HepG2 (cell line): ENCODE data around the gene PTGDR2. TPM values are rescaled to one million over a fixed set of nuclear protein-coding genes. Genes with fewer than 3 reads are reported as not detected.

ENCODE experiments used
- GABPA ChIP-seq, 2 experiments: IDR thresholded peaks; 2 replicates each; pipeline ENCODE4 v1.6.1; 2011 to 2016; ENCODE audit warnings: low read depth in 2 of 2, low read length in 1 of 2, missing biosample characterization in 1 of 2, missing genetic modification characterization in 1 of 2
- HDAC6 ChIP-seq: fragments of 200-600 bp; sonication (generic); IDR thresholded peaks from 2 replicates; pipeline ENCODE4 v1.7.0; 2017; ENCODE audit warnings: mild to moderate bottlenecking, antibody characterized with exemption, low read length, low read depth
- KLF6 ChIP-seq: IDR thresholded peaks from 2 replicates; pipeline ENCODE4 v1.8.0; 2016; ENCODE audit warnings: missing biosample characterization, missing genetic modification reagents
- LCORL ChIP-seq, 2 experiments: fragments of 450-650 bp in 1 of 2; sonication (generic) in 1 of 2; formaldehyde crosslinking in 1 of 2; IDR thresholded peaks; 2 replicates each; pipeline versions ENCODE4 v1.5.0 to v1.6.1; 2017 to 2020; ENCODE audit warnings: antibody characterized with exemption in 1 of 2, missing genetic modification reagents in 1 of 2
- RARA ChIP-seq: IDR thresholded peaks from 2 replicates; pipeline ENCODE4 v1.6.1; 2016; ENCODE audit warnings: missing genetic modification reagents, missing compliant biosample characterization
- SIX4 ChIP-seq: sonication (generic); formaldehyde crosslinking; IDR thresholded peaks from 2 replicates; pipeline ENCODE4 v1.4.0; 2020; ENCODE audit warnings: missing genetic modification reagents
- SMC3 ChIP-seq: IDR thresholded peaks from 2 replicates; pipeline ENCODE4 v1.6.1; 2011; ENCODE audit warnings: low read length, improper control_type of control experiment
- ZNF232 ChIP-seq: sonication (generic); formaldehyde crosslinking; IDR thresholded peaks from 2 replicates; pipeline ENCODE4 v1.4.0; 2020; ENCODE audit warnings: missing genetic modification reagents, borderline replicate concordance
- ZNF382 ChIP-seq: sonication (generic); formaldehyde crosslinking; IDR thresholded peaks from 2 replicates; pipeline ENCODE4 v1.5.0; 2020; ENCODE audit warnings: missing genetic modification reagents, mild to moderate bottlenecking, borderline replicate concordance
- ZNF501 ChIP-seq: sonication (generic); formaldehyde crosslinking; IDR thresholded peaks from 2 replicates; pipeline ENCODE4 v1.5.1; 2020; ENCODE audit warnings: mild to moderate bottlenecking, moderate library complexity, missing genetic modification reagents
- ZNF567 ChIP-seq: sonication (generic); formaldehyde crosslinking; IDR thresholded peaks from 2 replicates; pipeline ENCODE4 v1.8.1; 2023; ENCODE audit warnings: mild to moderate bottlenecking, missing genetic modification reagents, borderline replicate concordance
- ZNF572 ChIP-seq: sonication (generic); formaldehyde crosslinking; IDR thresholded peaks from 2 replicates; pipeline ENCODE4 v1.5.1; 2020; ENCODE audit warnings: mild to moderate bottlenecking, missing genetic modification reagents
- ZNF749 ChIP-seq: sonication (generic); formaldehyde crosslinking; IDR thresholded peaks from 2 replicates; pipeline ENCODE4 v1.8.0; 2022; ENCODE audit warnings: mild to moderate bottlenecking, missing genetic modification reagents, moderate library complexity, borderline replicate concordance
- polyA plus RNA-seq, 8 experiments: library from polyadenylated mRNA; depleted of rRNA in 3 of 8; stranded (reverse) in 7 of 8; unstranded in 1 of 8; fragments of >200 nt; fragmentation: Illumina TruSeq in 4 of 8; extraction: Trizol in 4 of 8; gene quantifications; 2 replicates each; pipeline versions ENCODE4 v1.2.1 to v1.2.3, GENCODE V29; 2011 to 2016; ENCODE audit warnings: low read depth in 4 of 8, missing spikeins in 1 of 8, mixed read lengths in 1 of 8; ENCODE audit not compliant: insufficient read depth in 1 of 8
- total RNA-seq, 5 experiments: library from RNA; depleted of rRNA; stranded (reverse); fragments of >200 nt; fragmentation: Illumina TruSeq; extraction: Trizol; gene quantifications; 2 replicates each; pipeline ENCODE4 v1.2.3, GENCODE V29; 2016; ENCODE audit warnings: low read depth in 1 of 5
- TF ChIP-seq, protein P1 (sequence below): sonication (generic); formaldehyde crosslinking; IDR thresholded peaks from 2 replicates; pipeline ENCODE4 v1.5.0; 2020; ENCODE audit warnings: mild to moderate bottlenecking, missing genetic modification reagents, borderline replicate concordance
- TF ChIP-seq, protein P2 (sequence below): sonication (generic); IDR thresholded peaks from 2 replicates; pipeline ENCODE4 v1.6.1; 2016; ENCODE audit warnings: low read depth, borderline replicate concordance
- TF ChIP-seq, protein P3 (sequence below): IDR thresholded peaks from 2 replicates; pipeline ENCODE4 v1.6.1; 2016; ENCODE audit warnings: mild to moderate bottlenecking, missing biosample characterization, missing genetic modification reagents
- TF ChIP-seq, protein P4 (sequence below): sonication (generic); formaldehyde crosslinking; IDR thresholded peaks from 2 replicates; pipeline ENCODE4 v1.8.1; 2023; ENCODE audit warnings: mild to moderate bottlenecking, missing genetic modification reagents

PTGDR2 gene
- total and polyA plus RNA-seq, 2 of the 13 experiments (the other 11 are each of a cell fraction or from before 2014, with no cell fraction given) = 1.9 to 2.5 TPM

DNA sequence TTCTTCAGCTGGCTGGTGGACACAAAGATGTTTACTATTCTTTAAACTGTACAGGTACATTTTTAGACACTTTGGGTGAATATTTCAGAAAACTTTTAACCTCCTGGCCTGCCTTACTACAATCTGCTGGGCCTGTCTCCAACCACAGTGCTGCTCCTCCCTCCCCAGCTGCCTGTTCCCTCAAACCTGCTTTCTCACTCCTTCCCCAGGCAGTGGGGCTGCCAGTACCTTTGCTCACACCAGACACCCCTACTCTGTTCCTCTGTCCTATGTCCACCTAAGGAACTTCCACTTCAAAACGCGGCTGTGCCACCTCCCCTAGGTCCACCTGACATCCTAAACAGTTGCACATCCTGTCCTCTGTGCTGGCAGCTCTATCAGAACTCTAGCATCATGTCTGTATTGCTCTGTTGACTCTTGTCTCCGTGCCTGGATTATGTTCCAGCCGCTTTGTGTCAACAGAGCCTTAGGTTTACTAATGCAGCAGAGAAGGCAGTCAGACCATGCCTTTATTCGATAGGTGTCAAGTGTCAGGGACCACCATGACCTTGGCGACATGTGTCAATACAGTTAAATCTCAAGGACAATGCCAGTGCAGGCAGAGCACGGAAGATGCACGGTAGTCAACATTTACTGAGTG lies 25.0 kb upstream of the PTGDR2 start (continued):
- TF ChIP-seq RARA (CRISPR knock-in tag) (peak; percentile 97), ZNF572 (CRISPR knock-in tag) (peak; percentile 54; the same call in 1 of the 2 replicates), HDAC6 (no peak), GABPA (IDR thresholded peaks at IDR 0.05; ENCODE audit: low read depth, low read length) (no peak), GABPA (CRISPR knock-in tag; IDR thresholded peaks at IDR 0.05; ENCODE audit: low read depth) (peak; percentile 67; the same call in 1 of the 2 replicates), LCORL (IDR thresholded peaks at IDR 0.05) (no peak), LCORL (CRISPR knock-in tag; IDR thresholded peaks at IDR 0.05) (peak; percentile 92), SMC3 (peak; percentile 19; the same call in 1 of the 2 replicates), KLF6 (CRISPR knock-in tag) (0 out of 2 replicates have a peak, but pooled peaks have one; percentile 49), SIX4 (CRISPR knock-in tag) (peak; percentile 99), ZNF749 (CRISPR knock-in tag) (peak; percentile 85; the same call in 1 of the 2 replicates), ZNF382 (CRISPR knock-in tag) (no peak), ZNF232 (peak; percentile 95; the same call in 1 of the 2 replicates), ZNF567 (CRISPR knock-in tag) (peak; percentile 73), ZNF501 (CRISPR knock-in tag) (peak; percentile 64; the same call in 1 of the 2 replicates)
- TF ChIP-seq, protein P1, sequence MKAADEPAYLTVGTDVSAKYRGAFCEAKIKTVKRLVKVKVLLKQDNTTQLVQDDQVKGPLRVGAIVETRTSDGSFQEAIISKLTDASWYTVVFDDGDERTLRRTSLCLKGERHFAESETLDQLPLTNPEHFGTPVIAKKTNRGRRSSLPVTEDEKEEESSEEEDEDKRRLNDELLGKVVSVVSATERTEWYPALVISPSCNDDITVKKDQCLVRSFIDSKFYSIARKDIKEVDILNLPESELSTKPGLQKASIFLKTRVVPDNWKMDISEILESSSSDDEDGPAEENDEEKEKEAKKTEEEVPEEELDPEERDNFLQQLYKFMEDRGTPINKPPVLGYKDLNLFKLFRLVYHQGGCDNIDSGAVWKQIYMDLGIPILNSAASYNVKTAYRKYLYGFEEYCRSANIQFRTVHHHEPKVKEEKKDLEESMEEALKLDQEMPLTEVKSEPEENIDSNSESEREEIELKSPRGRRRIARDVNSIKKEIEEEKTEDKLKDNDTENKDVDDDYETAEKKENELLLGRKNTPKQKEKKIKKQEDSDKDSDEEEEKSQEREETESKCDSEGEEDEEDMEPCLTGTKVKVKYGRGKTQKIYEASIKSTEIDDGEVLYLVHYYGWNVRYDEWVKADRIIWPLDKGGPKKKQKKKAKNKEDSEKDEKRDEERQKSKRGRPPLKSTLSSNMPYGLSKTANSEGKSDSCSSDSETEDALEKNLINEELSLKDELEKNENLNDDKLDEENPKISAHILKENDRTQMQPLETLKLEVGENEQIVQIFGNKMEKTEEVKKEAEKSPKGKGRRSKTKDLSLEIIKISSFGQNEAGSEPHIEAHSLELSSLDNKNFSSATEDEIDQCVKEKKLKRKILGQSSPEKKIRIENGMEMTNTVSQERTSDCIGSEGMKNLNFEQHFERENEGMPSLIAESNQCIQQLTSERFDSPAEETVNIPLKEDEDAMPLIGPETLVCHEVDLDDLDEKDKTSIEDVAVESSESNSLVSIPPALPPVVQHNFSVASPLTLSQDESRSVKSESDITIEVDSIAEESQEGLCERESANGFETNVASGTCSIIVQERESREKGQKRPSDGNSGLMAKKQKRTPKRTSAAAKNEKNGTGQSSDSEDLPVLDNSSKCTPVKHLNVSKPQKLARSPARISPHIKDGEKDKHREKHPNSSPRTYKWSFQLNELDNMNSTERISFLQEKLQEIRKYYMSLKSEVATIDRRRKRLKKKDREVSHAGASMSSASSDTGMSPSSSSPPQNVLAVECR (CRISPR knock-in tag) = peak; percentile 89; the same call in 1 of the 2 replicates
- TF ChIP-seq, protein P2, sequence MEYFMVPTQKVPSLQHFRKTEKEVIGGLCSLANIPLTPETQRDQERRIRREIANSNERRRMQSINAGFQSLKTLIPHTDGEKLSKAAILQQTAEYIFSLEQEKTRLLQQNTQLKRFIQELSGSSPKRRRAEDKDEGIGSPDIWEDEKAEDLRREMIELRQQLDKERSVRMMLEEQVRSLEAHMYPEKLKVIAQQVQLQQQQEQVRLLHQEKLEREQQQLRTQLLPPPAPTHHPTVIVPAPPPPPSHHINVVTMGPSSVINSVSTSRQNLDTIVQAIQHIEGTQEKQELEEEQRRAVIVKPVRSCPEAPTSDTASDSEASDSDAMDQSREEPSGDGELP = peak; percentile 91
- TF ChIP-seq, protein P3, sequence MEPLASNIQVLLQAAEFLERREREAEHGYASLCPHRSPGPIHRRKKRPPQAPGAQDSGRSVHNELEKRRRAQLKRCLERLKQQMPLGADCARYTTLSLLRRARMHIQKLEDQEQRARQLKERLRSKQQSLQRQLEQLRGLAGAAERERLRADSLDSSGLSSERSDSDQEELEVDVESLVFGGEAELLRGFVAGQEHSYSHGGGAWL = peak; percentile 36; the same call in 1 of the 2 replicates
- TF ChIP-seq, protein P4, sequence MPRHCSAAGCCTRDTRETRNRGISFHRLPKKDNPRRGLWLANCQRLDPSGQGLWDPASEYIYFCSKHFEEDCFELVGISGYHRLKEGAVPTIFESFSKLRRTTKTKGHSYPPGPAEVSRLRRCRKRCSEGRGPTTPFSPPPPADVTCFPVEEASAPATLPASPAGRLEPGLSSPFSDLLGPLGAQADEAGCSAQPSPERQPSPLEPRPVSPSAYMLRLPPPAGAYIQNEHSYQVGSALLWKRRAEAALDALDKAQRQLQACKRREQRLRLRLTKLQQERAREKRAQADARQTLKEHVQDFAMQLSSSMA (CRISPR knock-in tag) = peak; percentile 79; the same call in 1 of the 2 replicates
